GM19397 (cell line): ENCODE results near the gene SLC25A18.

ENCODE experiments used
- ATAC-seq: cut with Tn5 transposase; IDR thresholded peaks from one replicate; pipeline ENCODE4 v1.9.1; 2021; ENCODE audit warnings: mild to moderate bottlenecking, moderate library complexity; ENCODE audit not compliant: unreplicated experiment

The SLC25A18 gene

DNA sequence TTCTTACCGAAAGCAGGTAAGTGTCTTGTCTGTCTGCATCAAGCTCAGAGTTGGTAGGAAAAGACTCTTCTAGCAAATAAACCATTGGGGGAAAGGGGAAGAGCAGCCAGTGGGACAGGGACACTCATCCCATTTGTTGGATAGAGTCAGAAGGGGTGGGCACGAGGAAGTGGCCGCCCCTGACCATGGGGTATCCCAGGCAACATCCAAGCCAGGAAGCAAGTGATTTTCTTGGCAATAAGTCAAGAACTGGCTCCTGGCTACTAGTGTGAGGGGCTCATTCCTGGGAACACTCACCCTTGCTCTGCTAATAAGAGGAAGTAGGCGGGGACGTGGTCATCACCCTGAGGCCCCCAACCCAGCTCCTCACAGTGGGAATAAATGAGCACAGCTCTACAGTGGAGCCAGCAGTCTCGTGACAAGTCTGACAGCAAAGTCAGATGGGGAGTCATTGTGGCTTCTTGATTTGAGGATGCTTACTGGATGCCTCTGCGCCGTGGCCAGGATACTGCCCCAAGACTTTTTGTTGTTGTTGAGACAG is 6.7 kb downstream of the SLC25A18 start:
- no peak for ATAC-seq

DNA sequence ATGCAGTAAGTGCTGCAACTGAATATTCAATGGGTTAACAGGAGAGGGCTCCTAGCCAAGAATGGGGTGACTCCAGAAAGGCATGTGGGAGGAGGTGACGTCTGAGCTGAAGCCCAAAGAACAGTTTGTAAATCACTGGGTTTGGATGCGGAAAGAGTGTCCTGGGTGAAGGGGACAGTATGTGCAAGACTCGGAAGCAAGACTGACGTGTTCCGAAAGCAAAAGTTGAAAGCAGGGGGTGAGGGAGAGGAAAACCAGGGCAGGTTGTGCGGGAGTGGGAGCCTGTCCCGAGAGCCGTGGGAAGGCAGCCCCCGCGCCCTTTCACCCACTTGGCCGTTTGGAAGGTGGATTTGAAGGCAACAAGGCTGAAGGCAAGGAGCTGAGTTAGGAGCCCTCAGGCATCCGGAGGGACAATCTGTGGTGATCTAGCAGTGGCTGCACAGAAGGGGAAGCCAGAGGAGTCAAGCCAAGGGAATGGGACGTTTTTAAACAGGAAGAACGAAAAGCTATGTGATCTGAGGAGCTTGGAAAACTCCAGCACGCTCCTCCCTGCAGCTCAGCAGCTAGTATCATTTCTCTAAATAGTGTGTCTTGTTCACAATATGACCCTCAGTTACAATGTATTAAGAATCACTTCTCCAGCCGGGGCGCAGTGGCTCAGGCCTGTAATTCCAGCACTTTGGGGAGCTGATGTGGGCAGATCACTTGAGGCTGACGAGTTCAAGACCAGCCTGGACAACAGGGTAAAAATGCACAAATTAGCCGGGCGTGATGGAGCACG is 7.7 kb downstream of the SLC25A18 start:
- no peak for ATAC-seq

DNA sequence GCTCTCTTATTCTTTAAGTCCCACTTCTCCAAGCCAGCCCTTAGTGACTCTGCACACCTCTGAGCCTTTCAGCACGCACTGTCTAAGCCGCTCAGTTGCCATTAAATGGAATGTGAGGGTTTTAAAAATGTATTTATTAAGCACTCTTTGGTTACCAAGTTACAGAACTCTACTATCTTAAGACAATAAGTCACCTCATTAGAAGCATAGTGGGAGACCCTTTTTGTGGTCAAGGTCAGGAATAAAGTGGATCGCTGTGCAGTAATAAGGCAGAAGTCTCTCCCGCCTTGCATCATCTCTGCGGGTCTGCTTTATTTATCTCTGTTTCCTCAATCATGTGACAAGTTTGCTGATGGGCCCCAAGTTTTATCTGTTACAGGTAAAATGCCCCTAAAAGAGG is 11.9 kb downstream of the SLC25A18 start:
- ATAC-seq, result no peak

DNA sequence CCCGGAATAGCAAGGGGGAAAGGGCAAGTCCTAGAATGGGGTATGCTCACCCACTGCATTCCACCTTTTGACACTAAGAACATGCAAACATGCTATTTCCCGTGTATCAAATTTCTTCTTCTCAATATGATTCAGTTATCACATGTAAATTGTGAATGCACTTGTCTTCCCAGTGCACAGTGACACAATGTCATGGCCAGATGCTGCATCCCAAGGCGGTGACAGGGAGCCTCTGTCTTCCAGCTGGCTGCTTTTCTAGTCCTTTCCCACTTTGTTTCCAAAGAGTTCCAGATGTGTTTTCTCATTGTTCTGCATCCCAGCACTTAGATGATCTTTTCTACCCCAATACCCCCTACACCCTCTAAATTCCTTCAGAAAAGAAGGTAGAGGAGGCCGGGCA is 12.4 kb downstream of the SLC25A18 start:
- ATAC-seq, result no peak

DNA sequence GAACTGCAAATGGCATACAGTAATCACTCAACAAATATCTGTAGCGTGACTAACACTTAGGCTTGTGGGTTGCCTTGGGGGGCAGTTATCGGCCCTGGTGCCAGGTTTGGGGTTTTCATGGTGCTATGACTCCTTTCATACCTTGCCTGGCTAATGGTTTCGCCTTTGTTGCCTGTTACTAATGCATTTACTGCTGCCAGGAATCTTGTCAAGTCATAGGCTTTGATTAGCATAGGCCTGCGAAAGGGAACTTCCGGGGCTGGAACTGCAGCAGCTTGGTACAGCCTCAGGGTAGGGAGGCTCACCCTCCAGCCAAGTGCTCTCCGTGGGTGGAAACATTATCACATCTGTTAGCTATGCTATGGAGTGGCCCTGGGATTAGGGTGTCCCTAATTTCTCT is 13.2 kb downstream of the SLC25A18 start:
- no peak for ATAC-seq

DNA sequence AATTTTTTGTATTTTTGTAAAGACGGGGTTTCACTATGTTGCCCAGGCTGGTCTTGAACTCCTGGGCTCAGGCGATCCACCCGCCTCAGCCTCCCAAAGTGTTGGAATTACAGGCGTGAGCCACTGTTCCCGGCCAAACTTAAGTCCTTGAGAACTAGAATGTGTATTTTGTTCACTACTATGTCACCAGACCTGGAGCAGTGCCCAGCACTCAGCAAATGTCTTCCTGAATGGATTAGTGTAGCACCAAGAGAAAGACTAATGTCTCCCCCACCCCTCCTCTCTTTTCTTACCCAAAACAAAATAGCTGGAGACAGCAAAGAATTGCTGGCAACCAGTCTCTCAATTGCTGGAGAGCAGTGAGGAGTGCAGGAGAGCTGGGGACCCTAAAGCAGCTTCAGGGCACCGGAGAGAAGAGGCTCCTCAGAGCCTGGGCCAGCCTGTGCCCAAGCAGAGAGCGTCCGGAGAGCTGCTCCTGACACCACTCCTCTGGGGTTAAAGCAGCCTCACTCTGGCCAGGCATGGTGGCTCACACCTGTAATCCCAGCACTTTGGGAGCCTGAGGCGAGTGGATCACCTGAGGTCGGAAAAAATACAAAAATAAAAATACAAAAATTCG is 14.9 kb downstream of the SLC25A18 start:
- no peak for ATAC-seq

DNA sequence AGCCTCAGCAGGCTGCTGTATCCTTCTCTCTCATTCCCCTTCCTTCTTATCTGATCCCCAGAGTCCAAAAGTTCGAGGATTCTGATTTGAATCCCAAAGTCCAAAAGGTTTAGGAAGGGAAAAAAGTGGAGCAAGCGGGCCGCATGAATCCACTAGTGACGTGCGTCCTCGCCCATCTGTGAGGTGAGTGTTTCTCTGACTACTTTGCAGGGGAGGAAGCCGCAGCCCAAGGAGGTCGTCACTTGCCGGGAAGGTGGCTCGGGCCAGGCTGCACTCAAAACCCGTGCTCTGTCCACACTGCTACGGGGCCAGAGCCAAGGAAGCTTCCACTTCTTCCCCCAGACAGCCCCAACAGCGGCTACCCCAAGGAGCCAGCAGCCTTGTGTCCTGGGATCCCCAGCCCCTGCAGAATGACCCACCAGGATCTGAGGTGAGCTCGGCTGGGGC is 16.3 kb downstream of the SLC25A18 start:
- no peak for ATAC-seq

DNA sequence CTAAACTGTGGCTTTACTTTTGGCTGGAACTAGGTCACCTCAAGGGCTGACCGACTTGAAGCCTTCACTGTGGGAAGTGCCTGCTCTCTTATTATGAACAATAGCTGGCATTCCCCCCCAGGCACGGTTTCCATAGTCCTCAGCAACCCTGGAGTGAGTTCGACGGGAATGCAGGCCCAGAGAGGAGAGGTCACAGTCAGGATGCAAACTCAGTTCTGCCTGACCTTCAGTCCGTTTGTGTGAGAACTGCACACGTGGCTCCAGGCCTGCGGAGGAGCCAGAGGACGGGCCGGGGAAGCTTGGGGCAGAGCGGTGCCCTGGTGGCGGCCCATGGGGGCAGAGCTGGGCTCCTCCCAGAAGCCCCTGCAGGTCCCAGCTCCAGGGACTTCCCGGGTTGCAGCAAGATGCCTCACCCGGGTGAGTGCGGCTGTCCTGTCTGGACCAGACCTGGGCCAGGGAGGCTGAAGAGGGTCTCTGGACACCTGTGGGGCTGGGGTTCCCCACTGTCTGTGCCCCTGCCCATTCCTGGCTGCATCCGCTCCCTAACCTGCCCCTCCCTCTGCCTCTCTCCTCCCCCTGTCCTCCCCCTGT is 17.2 kb downstream of the SLC25A18 start:
- ATAC-seq, result no peak

DNA sequence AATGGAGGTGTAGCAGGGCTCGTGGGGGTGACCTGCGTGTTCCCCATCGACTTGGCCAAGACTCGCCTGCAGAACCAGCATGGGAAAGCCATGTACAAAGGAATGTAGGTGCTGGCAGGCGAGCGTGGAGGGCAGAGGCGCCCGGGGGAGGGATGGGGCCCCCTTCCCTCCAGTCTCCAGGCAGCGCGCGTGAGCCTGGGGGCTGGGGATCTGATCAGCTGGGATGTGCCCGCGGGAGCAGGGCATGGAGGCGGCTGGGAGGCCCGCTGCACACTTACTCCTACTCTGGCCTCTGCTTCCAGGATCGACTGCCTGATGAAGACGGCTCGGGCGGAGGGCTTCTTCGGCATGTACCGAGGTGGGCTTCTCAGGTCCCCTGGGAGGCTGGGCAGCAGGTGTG is 17.8 kb downstream of the SLC25A18 start:
- no peak for ATAC-seq

DNA sequence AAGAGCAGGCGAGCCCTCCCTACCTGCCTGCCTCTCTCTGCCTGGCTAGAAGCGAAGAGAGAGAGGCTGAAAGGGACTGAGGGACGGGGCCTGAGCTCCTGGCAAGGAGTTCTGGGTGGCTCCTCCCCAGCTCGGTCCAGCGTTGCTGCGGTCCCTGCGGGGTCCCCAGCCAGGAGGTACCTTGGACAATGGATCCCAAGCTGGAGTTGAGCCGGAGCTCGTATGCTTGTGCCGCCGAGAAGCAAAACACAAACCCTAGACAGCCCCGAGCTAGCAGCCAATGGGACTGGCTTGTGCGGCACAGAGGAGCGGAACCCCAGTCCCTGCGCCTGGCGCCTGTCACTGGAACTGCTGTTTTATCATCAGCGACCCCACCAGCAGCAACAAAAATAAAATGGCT is 18.3 kb downstream of the SLC25A18 start:
- no peak for ATAC-seq

DNA sequence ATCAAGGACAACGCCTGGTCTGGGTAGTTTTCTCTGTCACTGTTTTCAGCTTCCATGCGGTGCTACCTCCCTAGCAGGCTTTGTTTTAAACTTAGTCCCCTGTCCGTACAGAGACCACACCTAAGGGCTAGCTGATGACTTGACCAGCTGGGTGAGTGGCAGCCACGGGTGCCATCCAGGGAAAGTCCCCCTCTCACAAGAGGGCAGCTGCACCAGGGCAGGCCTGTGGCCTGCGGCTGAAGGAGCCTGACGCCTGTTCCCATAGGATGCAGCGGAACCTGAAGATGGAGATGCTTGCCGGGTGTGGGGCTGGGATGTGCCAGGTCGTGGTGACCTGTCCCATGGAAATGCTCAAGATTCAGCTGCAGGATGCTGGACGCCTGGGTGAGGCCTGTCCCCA is 19.9 kb downstream of the SLC25A18 start:
- no peak for ATAC-seq

DNA sequence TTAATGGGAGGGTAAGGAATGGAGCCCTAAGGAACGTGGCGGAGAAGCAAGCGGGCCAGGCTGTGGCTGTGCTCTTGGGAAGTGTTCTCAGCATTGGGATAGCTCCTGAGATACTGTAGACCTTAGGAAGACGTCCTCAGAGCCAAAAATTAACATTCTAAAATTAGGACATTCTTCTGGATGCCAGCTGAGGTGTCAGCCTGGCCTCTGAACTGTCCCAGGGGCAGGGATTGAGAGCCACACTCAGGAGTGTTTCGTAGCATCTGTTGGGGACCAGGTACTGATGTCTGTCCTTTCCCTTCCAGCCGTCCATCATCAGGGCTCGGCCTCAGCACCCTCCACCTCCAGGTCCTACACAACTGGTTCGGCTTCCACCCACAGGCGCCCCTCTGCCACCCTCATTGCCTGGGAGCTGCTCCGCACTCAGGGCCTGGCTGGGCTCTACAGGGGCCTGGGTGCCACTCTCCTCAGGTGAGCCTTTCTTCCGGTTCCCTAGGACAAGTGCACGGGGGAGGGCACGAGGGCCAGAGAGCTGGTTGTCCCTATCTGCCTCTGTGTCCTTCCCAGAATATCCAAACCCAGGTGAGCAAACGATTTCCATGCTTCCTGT is 23.6 kb downstream of the SLC25A18 start:
- ATAC-seq, result no peak

DNA sequence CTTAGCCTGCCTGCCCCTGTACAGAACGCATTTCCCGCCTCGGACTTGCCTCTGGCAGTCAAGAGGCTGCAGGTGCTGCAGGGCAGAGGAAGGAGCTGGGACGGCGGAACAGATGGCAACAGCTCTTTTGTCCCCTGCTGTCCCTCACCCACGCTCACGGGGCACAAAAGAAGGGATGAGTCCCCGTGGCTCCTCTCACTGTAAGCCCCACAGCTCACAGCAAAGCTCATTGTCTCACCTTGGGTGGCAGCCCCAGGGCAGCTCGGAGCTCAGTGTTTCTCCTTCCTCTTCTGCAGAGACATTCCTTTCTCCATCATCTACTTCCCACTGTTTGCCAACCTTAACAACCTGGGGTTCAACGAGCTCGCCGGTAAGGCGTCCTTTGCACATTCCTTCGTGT is 24.3 kb downstream of the SLC25A18 start:
- no peak for ATAC-seq

DNA sequence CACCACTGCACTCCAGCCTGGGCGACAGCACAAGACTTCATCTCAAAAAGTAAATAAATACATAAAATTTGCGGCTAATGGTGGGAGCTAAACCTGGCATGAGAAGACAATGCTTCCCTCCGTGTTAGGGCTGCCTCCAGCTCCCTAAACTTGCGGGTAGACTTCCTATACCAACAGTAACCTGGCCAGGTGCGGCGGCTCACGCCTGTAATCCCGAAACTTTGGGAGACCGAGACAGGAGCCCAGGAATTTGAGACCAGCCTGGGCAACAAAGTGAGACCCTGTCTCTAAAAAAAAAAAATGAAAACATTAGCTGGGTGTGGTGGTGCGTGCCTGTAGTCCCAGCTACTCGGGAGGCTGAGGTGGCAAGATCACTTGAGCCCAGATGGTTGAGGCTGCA is 25.3 kb downstream of the SLC25A18 start:
- no peak for ATAC-seq

DNA sequence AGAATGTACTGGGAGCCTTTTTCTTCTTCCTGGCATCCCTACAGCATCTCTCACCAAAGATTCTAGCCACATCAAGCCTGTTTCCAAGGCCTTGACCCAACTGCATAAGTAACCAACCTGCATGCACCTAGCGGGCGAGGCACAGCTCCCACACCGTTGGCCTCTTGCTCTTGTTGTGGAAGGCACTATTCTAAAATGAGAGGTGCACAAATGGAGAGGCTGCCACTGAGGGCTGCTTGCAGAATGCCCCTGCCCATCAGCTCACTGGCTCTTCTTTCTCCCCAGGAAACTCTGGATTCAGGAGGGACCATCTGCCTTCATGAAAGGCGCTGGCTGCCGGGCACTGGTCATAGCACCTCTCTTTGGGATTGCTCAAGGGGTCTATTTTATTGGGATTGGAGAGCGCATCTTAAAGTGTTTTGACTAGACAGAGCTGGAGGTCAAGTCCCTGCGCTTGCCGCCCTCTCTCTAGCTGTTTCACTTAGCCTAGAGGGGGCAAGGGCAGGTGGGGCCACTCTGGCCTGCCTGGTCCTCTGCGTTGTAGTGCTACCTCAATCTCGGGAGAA is 26.6 kb downstream of the SLC25A18 start:
- ATAC-seq, result no peak

DNA sequence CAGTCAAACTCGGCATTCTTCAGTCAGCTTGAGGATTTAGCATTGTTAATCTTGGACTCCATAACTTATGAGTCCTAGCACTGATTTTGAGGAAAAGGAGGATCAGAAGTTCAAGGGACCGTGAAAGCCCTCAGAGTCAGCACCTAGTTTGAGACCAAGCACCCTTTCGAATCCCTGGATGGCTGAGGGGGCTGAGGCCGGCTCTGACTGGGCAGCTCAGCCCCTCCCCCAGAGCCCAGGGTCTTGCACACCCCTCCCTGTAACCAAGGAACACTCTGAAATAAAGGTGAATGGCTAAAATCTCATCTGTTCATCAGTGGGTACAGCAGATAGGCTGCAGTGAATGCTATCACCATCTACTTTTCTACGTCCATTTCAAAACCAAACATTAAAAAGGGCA is 27.3 kb downstream of the SLC25A18 start:
- ATAC-seq, result no peak

DNA sequence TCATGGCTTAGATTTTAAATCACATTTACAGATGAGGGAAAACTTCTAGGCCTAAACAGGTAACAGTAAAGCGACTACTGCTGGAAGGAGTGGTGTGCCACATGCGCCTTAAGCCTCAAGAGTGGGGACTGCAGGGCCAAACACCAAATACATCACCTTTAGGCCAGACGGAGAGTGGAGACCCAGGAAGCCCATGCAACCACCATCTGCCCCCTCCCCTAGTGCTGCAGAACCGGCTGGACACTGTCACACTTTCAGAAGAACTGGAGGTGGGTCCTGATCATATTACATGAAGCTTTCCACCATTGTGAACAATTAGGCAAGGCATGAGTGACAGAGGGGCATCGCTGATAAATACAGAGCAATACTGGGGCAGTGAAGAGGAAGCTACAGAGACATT is 28.9 kb downstream of the SLC25A18 start:
- ATAC-seq, result no peak

DNA sequence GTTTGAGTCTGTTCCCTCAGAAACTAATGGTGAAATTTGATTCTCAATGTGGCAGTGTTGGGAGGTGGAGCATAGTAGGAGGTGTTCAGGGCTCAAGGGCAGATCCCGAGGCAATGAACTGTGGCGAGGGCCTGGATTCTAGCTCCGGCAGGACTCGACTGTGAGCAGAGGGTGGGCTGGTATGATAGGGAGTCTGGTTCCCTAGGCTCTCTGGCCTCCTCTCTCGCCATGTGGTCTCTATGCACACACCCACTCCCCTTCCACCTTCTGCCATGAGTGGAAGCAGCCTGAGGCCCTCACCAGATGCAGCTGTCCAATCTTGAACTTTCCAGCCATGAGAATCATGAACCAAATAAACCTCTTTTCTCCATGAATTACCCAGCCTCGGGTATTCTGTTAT is 32.9 kb downstream of the SLC25A18 start:
- ATAC-seq, result no peak

DNA sequence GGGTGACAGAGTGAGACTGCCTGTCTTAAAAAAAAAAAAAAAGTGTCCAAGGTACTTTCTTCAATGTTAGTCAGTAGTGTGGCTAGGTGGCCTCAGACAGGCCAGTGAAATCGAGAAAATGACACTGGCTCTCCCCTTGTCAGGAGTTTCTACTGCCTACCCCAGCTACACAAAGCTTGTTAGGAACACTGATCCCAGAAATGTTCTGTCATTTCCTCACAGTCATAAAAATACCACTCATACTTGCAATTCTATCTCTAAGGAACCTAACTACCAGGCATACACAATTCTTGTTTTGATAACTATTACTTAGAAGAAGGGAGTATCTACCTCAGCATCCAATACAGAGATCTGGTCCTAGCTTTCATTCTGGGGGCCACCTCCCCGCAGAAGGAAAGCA is 33.9 kb downstream of the SLC25A18 start:
- ATAC-seq, result no peak

DNA sequence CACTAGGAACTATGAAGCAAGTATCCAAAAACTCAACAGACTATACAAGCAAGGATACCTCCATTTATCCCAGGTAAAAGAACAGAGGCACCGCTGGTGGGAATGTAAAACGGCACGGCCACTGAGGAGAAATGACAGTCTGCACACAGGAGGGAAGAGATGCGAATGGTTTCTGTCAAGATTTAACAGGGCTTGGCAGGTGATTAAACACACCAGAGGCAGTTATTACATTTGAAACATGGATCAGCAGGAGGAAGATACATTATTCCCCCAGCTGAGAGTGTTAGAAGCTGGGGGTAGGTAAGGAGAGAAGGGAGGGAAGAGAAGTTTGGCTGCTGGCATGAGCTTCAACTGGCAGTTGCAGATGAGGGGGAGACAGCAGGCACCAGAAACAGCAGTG is 35.0 kb downstream of the SLC25A18 start:
- ATAC-seq, result no peak

DNA sequence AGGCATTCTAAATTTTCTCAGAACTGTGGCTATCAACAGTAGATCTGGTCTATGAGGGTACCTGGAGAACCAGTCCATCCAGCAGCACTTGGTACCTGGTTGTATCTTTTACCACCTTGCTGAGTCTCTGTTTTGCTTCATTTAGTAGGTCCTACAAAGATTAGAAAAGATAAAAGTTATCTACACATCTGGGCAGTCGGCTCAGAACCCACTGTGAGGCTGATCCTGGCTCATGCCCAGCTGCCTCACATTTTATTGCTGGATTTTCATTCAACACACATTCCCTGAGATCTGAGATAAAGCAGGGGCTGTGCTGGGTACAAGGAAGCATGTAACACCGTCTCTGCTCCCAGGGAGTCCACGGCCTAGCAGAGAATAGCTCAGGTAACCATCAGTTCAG is 37.7 kb downstream of the SLC25A18 start:
- no peak for ATAC-seq
